GM19324 (cell line): Measurements from ENCODE around the gene PPP1R16B.
"Not testable (repeated sequence)": the region's sequence is repeated elsewhere in the genome, so short reads cannot be mapped to it uniquely, and the experiment has no call there.

Experiments used
- ATAC-seq: cut with Tn5 transposase; IDR thresholded peaks from one replicate; pipeline ENCODE4 v1.9.1; 2021; ENCODE audit warnings: mild to moderate bottlenecking, moderate library complexity; ENCODE audit not compliant: unreplicated experiment, low FRiP score

Gene PPP1R16B

DNA sequence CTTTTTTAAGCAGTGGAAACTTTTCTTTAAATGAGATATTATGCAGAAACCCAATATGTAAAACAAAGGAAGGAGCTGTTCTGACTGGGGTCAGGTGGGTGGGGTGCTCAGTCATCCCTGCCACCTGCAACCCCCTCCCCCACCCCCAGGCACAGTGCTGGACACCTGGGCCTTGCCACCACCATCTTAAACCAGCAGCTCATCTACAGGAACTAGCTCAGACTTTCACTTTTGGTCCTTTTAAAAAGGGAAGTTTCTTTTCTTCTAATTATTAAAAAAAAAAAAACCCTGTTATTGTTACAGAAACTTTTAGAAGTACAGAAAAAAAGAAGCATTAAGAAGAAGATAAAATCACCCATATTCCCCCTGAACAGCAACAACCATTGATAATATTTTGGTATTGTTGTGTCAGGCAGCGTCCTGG lies 37.1 kb downstream of the PPP1R16B start:
- ATAC-seq, result peak; percentile 88

GRCh38 chr20:38843346-38843745 lies 37.8 kb downstream of the PPP1R16B start:
- ATAC-seq, result no peak

GRCh38 chr20:38844963-38845362 lies 39.5 kb downstream of the PPP1R16B start:
- no peak for ATAC-seq

- ATAC-seq, result no peak
Measured at GRCh38 chr20:38847840-38848239, 42.3 kb downstream of the PPP1R16B start.

DNA sequence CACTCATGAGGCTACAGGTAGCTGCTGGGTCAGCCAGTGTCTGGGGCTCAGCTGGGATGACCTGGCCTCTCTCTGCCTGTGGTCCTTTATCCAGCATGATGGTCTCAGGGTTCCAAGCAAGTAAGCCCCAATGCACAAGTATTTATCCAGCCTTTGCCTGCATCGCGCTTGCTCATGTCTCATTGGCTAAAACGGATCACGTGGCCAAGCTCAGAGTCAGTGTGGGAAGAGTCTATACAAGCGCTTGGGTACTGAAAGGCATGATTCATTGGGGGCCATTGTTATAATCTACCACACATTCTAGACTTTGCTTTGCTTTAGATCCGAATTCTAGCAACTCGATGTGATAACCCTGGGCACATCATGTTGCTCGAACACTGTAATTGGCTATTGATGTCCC lies 48.3 kb downstream of the PPP1R16B start:
- no peak for ATAC-seq

DNA sequence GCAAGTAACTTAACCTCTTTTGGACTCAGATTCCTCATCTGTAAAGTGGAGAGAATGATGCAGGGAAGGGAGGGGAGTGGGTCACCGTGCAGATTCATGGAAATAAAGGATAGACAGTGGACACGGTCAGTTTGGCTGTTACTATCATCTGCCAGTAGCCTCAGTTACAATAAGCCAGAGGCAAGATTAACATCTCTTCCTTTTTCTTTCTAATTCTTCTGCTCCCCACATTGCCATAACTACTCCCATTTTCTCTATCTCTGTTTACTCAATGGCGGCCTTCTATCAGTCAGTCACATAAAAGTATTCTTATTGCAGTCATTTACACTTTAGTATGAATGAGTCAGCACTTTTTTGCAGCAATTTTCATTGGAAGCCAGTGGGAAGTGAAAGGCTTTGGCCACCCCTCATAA lies 49.2 kb downstream of the PPP1R16B start:
- ATAC-seq, result no peak

- no peak for ATAC-seq
Measured at GRCh38 chr20:38855356-38855755, 49.9 kb downstream of the PPP1R16B start.

DNA sequence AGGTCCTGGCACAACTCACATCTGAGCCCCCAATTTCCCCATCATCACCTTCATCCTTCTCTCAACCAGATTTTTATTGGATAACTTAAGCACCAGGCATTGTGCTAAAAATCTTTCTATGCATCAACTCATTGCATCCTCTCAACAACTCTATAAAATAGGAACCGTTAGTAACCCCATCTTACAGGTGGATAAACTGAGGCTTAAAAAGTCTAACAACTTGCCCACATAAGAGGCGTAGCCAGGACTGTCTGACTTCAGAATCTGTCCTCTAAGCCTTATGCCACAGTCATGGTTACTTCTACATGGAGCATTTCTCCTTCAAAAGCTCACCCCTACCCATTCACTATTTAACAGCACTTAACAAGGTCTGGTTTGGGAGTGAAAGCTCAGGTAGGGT lies 51.1 kb downstream of the PPP1R16B start:
- no peak for ATAC-seq

GRCh38 chr20:38857703-38858102 lies 52.2 kb downstream of the PPP1R16B start:
- no peak for ATAC-seq

DNA sequence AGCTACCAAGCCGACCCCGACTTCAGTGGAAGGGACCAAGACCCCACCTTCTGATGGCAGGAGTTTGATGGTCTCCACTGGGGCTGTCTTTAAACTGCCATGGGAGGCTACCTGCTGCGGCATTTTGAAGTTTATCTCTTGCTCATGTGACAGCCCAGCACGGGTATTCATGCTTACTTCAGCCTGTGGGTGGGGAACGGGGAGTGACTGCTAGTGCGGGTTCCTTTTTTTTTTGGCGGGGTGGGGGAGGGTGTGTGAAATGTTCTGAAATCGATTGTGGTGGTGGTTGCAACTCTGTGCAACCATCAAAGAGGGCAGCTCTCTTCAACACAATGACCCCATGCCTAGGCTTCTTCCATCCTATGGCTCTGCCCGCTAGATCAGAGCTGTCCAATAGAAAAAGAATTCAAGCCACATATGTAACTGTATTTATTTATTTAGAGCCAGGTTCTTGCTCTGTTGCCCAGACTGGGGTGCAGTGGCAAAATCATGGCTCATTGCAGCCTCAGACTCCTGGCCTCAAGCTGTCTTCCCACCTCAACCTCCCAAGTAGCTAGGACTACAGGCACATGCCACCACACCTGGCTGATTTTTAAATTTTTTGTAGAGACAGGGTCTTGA lies 53.7 kb downstream of the PPP1R16B start:
- ATAC-seq, result no peak

GRCh38 chr20:38859857-38860256 lies 54.4 kb downstream of the PPP1R16B start:
- not testable (repeated sequence) for ATAC-seq

DNA sequence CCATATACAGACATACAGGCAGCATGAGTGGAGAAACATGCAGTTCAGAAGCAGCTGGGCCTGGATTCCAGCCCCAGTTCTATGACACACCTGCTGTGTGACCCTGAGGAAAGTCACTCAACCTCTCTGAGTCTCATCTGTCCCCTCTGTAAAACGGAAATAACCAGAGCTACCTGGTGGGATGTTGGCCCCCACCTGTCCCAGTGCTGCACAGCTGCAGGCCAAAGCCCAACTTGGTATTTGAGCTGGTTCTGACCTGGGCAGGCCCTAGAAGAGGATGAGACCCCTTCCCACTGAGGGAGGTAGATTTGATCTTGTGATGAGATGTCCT lies 55.5 kb downstream of the PPP1R16B start:
- ATAC-seq, result no peak

DNA sequence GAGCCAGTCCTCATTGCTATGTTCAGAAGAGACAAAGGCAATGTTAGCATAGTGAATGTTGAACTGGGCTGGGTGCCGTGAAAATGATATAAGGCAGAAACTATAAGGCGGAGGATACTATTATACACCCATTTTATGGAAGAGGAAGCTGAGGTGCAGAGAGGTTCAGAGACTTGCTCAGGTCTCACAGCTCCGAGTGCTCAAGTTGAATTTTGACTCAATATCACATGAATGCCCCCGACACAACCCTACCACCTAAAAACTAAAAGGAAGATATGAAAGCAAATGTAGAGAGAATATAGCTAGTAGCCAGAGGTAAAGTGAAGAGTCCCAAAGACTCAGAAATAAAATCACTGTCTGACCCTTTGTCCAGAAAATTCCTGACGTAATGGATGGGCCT lies 56.7 kb downstream of the PPP1R16B start:
- ATAC-seq, result no peak

- ATAC-seq, result no peak
Measured at GRCh38 chr20:38863024-38863851, 57.7 kb downstream of the PPP1R16B start.

- no peak for ATAC-seq
Measured at GRCh38 chr20:38864662-38865061, 59.2 kb downstream of the PPP1R16B start.

GRCh38 chr20:38866265-38867061 lies 61.0 kb downstream of the PPP1R16B start:
- ATAC-seq, result no peak

GRCh38 chr20:38867062-38867359 lies 61.5 kb downstream of the PPP1R16B start:
- no peak for ATAC-seq

GRCh38 chr20:38870733-38871559 lies 65.4 kb downstream of the PPP1R16B start:
- no peak for ATAC-seq

DNA sequence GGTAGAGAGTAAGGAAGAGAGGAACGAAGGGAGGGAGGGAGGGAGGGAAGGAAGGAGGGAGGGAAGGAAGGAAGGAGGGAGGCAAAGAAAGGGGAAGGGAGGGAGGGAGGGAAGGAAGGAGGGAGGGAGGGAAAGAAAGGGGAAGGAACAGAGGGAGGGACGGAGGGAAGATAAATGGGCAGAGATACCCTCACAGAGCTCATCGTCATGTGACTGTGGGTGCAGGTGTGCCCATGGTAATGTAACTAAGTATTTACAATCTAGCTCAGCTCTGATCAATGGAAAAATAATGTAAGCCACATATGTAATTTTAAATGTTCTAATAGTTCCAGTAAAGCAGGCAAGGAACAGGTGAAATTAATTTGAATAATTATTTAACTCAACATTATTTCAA lies 66.1 kb downstream of the PPP1R16B start:
- ATAC-seq, result no peak

DNA sequence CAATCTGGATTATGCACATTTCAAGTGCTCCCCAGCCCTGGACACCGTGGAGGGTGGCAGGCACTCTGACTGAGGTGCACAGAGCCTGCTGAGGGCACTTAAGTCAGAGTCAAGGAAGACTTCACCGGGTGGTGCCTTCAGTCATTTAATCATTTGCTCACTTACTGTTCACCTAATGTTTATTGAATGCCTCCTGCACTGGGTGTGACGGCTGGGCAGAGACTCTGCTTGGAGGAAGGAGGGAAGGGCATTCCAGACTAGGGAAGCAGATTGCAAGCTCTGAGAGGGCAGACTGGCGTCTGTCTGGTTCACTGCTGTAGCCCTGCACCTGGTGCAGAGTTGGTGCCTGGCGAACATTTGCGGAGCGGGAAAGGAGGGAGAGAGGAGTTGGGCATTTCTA lies 66.5 kb downstream of the PPP1R16B start:
- no peak for ATAC-seq
